Uterus (tissue), 4 donors: Measurements from ENCODE around the gene DPF3. TPM values are rescaled to one million over a fixed set of nuclear protein-coding genes. Genes with fewer than 3 reads are reported as not detected.

Experiments
- DNase-seq, 2 donors: peaks; one replicate each; pipeline ENCODE4 v3.0.0-alpha.2; 2019 to 2020
- H3K27ac ChIP-seq, 2 donors: fragments of 200-600 bp; sonication (generic); 1 replicate in 1 of 2; 2 replicates in 1 of 2; pipeline ENCODE4 v1.5.1; 2016 to 2018
- H3K27me3 ChIP-seq, 2 donors: fragments of 200-600 bp; sonication (generic); one replicate each; pipeline ENCODE4 v1.5.1; 2018 to 2019; ENCODE audit warnings: control low read depth in 1 of 2
- H3K36me3 ChIP-seq, 2 donors: fragments of 200-600 bp; sonication (generic); one replicate each; pipeline ENCODE4 v1.5.1; 2019; ENCODE audit warnings: control low read depth in 1 of 2
- H3K4me1 ChIP-seq, 2 donors: fragments of 200-600 bp; sonication (generic); one replicate each; pipeline ENCODE4 v1.5.1; 2018 to 2019; ENCODE audit warnings: control low read depth in 1 of 2
- H3K4me3 ChIP-seq, 2 donors: fragments of 200-600 bp; sonication (generic); 1 replicate in 1 of 2; 2 replicates in 1 of 2; pipeline ENCODE4 v1.5.1; 2018 to 2019; ENCODE audit warnings: mild to moderate bottlenecking in 1 of 2
- H3K9me3 ChIP-seq, 2 donors: fragments of 200-600 bp; sonication (generic); one replicate each; pipeline ENCODE4 v1.5.1; 2019; ENCODE audit warnings: control low read depth in 1 of 2
- CTCF ChIP-seq, 4 experiments: fragments of 200-600 bp in 2 of 4; fragments of 450-650 bp in 2 of 4; sonication (generic) in 2 of 4; IDR thresholded peaks; one replicate each; pipeline ENCODE4 v1.5.1; 2016 to 2019; ENCODE audit warnings: antibody characterized with exemption in 4 of 4, mild to moderate bottlenecking in 2 of 4, moderate library complexity in 1 of 4
- POLR2A ChIP-seq, 2 donors: fragments of 450-650 bp; IDR thresholded peaks; one replicate each; pipeline ENCODE4 v1.6.1; 2016; ENCODE audit warnings: antibody characterized with exemption in 2 of 2, mild to moderate bottlenecking in 1 of 2, moderate library complexity in 1 of 2
- intact Hi-C: fragments of 100-400 bp; cut with DNase I; formaldehyde crosslinking; loops from one replicate; pipeline ENCODE4 v1.15.1; 2023; ENCODE audit warnings: low total_unique reads
- total RNA-seq, 4 donors: library from RNA; depleted of rRNA in 3 of 4; stranded (reverse); fragments of >200 nt in 3 of 4; gene quantifications; one replicate each; pipeline versions ENCODE4 v1.1.0 to v1.2.4, GENCODE V29; 2014 to 2023
- donor health status: DM: yes; HTN: yes; CAD: no.

DPF3 gene
- total RNA-seq, 4 donors from 2014 or later, result 1.6 to 2.8 TPM; not detected in 2

- intact Hi-C loops, result no loop called here
- Histone ChIP-seq H3K4me3 (no peak overlapping the region), H3K4me1 (no peaks in the 10 kb centered on the region), H3K9me3 (no peaks in the 10 kb centered on the region), H3K36me3 (no peaks in the 10 kb centered on the region), H3K27me3 (no peaks in the 10 kb centered on the region), H3K27ac (no peak overlapping the region)
- DNase-seq, result no peak
- TF ChIP-seq CTCF (IDR thresholded peaks at IDR 0.05) (no peak), POLR2A (IDR thresholded peaks at IDR 0.05) (no peak)
Observed at GRCh38 chr14:72678356-72678755, 215.5 kb downstream of the DPF3 start.

- TF ChIP-seq CTCF (IDR thresholded peaks at IDR 0.05) (no peak), POLR2A (IDR thresholded peaks at IDR 0.05) (no peak)
- intact Hi-C loops, result no loop called here
- Histone ChIP-seq H3K4me1 (no peaks in the 10 kb centered on the region), H3K4me3 (no peak overlapping the region), H3K27me3 (no peaks in the 10 kb centered on the region), H3K9me3 (no peaks in the 10 kb centered on the region), H3K36me3 (no peaks in the 10 kb centered on the region), H3K27ac (no peak overlapping the region)
- DNase-seq, result no peak
Observed at GRCh38 chr14:72677664-72678063, 216.2 kb downstream of the DPF3 start.

GRCh38 chr14:72675126-72675525 is 218.8 kb downstream of the DPF3 start:
- Histone ChIP-seq H3K36me3 (no peaks in the 10 kb centered on the region), H3K27me3 (no peaks in the 10 kb centered on the region)
- TF ChIP-seq CTCF (IDR thresholded peaks at IDR 0.05), result no peak
- TF ChIP-seq POLR2A (IDR thresholded peaks at IDR 0.05), result no peak

GRCh38 chr14:72673179-72673578 is 220.7 kb downstream of the DPF3 start:
- Histone ChIP-seq H3K4me3 (no peak overlapping the region), H3K27me3 (no peaks in the 10 kb centered on the region), H3K4me1 (no peaks in the 10 kb centered on the region), H3K27ac (no peak overlapping the region), H3K36me3 (no peaks in the 10 kb centered on the region), H3K9me3 (no peaks in the 10 kb centered on the region)
- no peak for TF ChIP-seq CTCF (IDR thresholded peaks at IDR 0.05)
- no peak for TF ChIP-seq POLR2A (IDR thresholded peaks at IDR 0.05)
- DNase-seq, result no peak
- intact Hi-C loops, result no loop called here

More at GRCh38 chr14:72675126-72675525, 218.8 kb downstream of the DPF3 start:
- no peak overlapping the region for H3K27ac ChIP-seq
- no peak overlapping the region for H3K4me3 ChIP-seq
- H3K9me3 ChIP-seq, result no peaks in the 10 kb centered on the region
- no peak for DNase-seq
- H3K4me1 ChIP-seq, result no peaks in the 10 kb centered on the region
- intact Hi-C loops, result no loop called here

GRCh38 chr14:72666610-72667009 is 227.3 kb downstream of the DPF3 start:
- H3K4me3 ChIP-seq, result no peak overlapping the region
- H3K9me3 ChIP-seq, result no peaks in the 10 kb centered on the region
- H3K27me3 ChIP-seq, result no peaks in the 10 kb centered on the region
- H3K27ac ChIP-seq, result no peak overlapping the region
- H3K4me1 ChIP-seq, result no peaks in the 10 kb centered on the region
- intact Hi-C loops, result no loop called here
- TF ChIP-seq POLR2A (IDR thresholded peaks at IDR 0.05), result no peak
- no peak for TF ChIP-seq CTCF (IDR thresholded peaks at IDR 0.05)
- DNase-seq, result no peak
- no peaks in the 10 kb centered on the region for H3K36me3 ChIP-seq
